GM21619 (cell line): Measurements from ENCODE around the gene PDE10A.
"Not testable (repeated sequence)": the region's sequence is repeated elsewhere in the genome, so short reads cannot be mapped to it uniquely, and the experiment has no call there.

Experiments
- ATAC-seq: cut with Tn5 transposase; IDR thresholded peaks from one replicate; pipeline ENCODE4 v1.9.1; 2021; ENCODE audit not compliant: unreplicated experiment

Gene PDE10A

GRCh38 chr6:165628955-165629354, 34.1 kb downstream of the PDE10A start:
- ATAC-seq, result no peak

DNA sequence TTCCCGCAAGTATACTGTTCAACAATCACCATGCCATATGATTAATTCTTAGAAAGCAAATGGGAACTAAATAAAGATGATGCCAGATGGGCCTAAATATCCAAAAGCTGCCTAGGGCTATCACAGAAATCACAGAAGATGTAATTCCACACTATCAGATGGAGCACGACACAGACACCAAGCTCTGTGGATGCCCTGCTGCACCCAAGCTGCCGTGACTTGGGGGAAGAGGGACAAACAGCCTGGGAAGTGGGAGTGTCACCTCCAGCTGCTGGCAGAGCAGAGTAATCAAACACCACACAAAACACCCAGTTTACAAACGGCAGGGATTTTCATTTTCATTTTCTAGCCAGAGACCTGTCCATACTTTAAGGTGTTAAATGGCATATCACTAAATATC, 35.7 kb downstream of the PDE10A start:
- no peak for ATAC-seq

GRCh38 chr6:165626711-165627110, 36.3 kb downstream of the PDE10A start:
- no peak for ATAC-seq

DNA sequence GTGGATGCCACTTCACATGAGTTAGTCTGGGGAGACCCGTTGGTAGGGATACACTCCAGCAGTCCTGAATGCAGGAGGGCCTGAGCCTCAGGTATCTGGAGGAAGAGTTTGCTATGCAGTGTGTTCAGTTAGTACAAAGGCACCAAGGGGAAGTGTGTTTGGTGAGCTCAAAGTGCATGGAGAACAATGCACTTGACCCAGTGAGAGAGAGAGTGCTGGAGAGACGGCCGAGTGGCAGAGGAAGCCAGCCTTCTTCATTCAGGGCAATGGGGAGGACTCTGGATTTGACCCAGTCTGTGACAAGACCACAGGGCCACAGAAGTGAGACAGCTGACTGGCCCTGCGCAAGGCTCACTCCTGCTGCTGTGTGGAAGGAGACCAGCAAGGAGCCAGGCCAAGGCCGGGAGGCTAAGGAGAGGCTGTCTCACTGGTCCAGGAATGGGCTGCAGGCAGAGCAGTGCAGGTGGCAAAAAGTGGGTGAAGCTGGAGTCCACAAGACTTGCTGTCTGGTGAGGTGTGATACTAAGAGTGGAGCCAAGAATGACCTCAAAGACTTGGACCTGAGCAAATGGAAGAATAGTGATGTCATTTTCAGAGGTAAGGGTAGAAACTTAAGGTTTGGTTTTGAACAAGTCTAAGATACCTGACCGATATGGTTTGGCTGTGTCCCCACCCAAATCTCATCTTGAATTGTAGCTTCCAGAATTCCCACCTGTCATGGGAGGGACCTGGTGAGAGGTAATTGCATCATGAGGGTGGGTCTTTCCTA, 38.0 kb downstream of the PDE10A start:
- ATAC-seq, result no peak

GRCh38 chr6:165621940-165622339, 41.1 kb downstream of the PDE10A start:
- no peak for ATAC-seq

DNA sequence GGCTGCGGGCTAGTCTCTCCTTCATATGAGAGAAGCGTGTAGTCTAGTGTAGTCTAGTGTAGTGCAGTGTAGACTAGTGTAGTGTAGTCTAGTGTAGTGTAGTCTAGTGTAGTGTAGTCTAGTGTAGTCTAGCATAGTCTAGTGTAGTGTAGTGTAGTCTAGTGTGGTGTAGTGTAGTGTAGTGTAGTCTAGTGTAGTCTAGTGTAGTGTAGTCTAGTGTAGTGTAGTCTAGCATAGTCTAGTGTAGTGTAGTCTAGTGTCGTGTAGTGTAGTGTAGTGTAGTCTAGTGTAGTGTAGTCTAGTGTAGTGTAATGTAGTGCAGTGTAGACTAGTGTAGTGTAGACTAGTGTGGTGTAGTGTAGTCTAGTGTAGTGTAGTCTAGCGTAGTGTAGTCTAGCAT, 44.1 kb downstream of the PDE10A start:
- not testable (repeated sequence) for ATAC-seq

- no peak for ATAC-seq
Observed at GRCh38 chr6:165618241-165618640, 44.8 kb downstream of the PDE10A start.

- ATAC-seq, result no peak
Observed at GRCh38 chr6:165617528-165617927, 45.5 kb downstream of the PDE10A start.

GRCh38 chr6:165616116-165616515, 46.9 kb downstream of the PDE10A start:
- ATAC-seq, result no peak

- ATAC-seq, result no peak
Observed at GRCh38 chr6:165615636-165616035, 47.4 kb downstream of the PDE10A start.

DNA sequence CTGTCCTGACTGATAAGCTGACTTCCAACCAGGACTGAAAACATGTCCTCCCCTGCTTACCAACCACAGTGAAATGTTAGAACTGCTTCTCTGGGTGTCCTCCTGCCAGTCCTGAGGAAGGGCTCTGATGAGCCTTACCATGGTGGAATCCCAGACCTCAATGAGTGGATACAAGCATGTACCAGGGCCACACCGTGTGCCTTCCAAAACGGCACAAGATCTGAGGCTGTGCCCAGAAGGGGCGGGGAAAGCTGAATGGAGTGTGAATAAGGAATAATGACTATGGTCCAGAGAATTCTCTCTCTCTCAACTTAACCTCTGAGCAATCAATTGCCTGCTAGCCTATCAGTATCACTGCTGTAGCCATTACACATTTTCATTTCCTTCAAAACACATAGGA, 51.7 kb downstream of the PDE10A start:
- ATAC-seq, result no peak

DNA sequence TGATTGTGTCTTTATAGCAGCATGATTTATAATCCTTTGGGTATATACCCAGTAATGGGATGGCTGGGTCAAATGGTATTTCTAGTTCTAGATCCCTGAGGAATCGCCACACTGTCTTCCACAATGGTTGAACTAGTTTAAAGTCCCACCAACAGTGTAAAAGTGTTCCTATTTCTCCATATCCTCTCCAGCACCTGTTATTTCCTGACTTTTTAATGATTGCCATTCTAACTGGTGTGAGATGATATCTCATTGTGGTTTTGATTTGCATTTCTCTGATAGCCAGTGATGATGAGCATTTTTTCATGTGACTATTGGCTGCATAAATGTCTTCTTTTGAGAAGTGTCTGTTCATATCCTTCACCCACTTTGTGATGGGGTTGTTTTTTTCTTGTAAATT, 54.5 kb downstream of the PDE10A start:
- ATAC-seq, result not testable (repeated sequence)

DNA sequence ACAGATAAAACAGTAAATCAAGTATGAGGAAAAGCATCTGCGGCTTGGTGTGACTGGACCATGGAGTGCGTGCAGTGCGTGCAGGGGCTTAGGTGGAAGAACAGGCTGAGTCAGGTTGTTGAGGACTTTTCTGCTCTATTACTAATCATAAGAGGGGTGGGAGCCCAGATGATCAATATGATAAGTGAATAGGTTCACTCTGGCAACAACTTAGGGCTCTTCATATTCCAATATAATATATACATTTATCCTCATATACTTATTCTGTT, 56.4 kb downstream of the PDE10A start:
- no peak for ATAC-seq

- ATAC-seq, result no peak
Observed at GRCh38 chr6:165605901-165606739, 56.9 kb downstream of the PDE10A start.

GRCh38 chr6:165605182-165605875, 57.7 kb downstream of the PDE10A start:
- no peak for ATAC-seq

DNA sequence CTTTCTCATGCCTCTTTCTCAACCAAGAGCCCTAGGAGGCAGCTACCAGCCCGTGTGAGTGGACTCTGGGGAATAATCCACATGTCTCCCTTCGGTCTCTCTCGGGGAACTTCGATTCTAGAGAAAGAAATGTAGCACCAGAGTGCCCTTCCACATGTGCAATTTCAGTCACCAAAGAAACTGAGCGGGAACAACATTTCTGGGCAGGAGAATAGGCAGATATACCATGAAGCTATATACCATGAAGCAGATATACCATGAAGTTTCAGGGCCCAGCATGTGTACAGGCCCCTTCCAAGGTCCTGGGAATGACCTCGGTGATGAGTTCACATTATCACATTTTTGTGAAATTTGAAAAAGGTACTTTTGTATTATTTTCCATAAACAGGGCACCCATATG, 60.8 kb downstream of the PDE10A start:
- no peak for ATAC-seq

DNA sequence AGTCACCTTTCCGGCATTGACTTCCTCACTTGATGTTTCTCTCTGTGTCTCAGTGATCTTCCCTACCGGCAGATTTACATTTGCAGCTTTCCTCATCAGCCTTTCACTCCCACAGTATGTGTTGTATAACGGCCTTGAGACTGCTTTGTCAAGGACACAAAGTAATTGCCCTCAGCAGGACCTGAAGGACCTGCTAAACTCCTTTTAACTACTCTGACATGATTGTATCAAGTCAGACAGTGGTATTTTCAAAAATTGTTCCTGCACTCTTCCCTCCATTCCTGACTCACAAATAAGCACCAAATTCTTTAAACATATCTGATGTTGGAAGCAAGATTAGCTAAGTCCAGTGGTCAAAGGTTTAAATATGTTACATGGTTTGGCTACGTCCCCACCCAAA, 62.4 kb downstream of the PDE10A start:
- ATAC-seq, result no peak

DNA sequence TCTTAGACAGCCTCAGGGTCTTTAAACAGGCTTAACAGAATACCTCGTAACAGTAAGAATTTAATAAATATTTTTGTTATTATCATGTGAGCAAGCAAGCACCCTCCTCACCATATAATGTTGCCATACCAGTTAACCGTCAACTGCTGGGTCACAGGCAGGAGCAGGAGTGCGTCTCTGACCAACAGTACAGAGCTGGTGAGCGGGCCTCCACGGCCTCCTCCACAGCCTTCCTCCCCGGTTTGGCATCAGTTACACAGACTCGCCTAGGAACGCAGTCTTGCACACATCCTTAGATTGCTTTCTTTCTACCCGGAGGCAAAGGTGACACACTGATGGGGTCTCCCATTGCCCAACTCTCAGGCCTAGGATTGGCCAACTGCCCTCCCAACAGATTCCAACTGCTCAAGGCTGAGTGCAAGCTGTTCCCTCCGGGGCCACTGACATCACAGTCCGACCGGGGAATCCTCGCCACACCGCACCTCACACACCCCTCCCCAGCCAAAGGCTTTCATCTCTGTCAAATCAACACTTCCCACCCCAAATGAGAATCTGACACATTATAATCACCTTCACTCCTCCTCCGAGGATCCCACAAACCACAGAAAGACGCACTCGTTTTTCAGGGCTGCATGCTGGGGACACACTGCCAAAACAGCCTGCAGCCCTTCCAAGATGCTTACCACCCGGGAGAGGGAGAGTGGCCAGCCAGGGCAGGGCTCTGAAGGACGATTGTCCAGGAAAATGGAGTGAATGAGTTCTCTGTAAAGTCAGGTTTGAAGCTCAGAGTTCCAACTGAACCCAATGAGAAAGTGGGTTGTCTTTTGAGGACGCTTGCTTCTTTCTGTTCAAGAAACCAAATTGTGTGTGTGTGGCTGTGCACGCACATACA, 63.2 kb downstream of the PDE10A start:
- no peak for ATAC-seq

- ATAC-seq, result no peak
Observed at GRCh38 chr6:165599121-165599520, 63.9 kb downstream of the PDE10A start.

DNA sequence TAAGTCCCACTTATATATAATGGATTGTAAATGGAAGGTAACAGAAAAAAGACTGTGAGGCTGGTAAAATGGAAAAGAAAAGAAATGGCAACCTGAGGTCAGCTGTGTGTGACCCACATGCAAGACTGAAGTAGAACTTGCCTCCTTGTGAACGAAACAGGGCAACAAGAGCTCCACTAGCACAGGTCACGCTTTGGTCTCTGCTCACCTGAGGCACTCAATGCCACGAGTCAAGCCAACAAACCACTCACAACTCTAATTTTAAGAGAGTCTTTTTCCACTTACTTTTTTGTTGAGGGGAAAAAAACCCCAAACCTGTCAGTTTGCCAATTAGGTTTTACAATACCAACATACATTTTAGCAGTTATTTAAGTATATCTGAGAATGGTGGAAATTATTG, 65.2 kb downstream of the PDE10A start:
- no peak for ATAC-seq
